ENCODE measurements around the gene TMED8. TPM values are rescaled to one million over a fixed set of nuclear protein-coding genes. Genes with fewer than 3 reads are reported as not detected.

TMED8 gene
- total and polyA plus RNA-seq, 7 donors: 1.5 to 9.2 (median 2.9) TPM

- Histone ChIP-seq H3K4me3 (no peak overlapping the region), H3K27ac (no peak overlapping the region), H3K4me1 (no peaks in the 10 kb centered on the region), H3K9me3 (no peaks in the 10 kb centered on the region), H3K27me3 (ENCODE audit: insufficient read depth in 3 of 3, low read length in 2 of 3) (no peaks in the 10 kb centered on the region), H3K36me3 (ENCODE audit: insufficient read depth in 1 of 2, low read depth in 1 of 2) (no peaks in the 10 kb centered on the region)
- intact Hi-C loops (cut with DNase I): no loop called here
- no peak for TF ChIP-seq CTCF (IDR thresholded peaks at IDR 0.05)
- no peak for DNase-seq
- 95 to 97% (median 97%) methylated on average over 4 of the region's 4 CpGs for WGBS, 3 donors
- ATAC-seq: no peak
Observed at GRCh38 chr14:77355811-77356210, 21.1 kb downstream of the TMED8 start.

GRCh38 chr14:77353469-77354141 lies 23.3 kb downstream of the TMED8 start:
- TF ChIP-seq CTCF (IDR thresholded peaks at IDR 0.05): no peak
- H3K4me3 ChIP-seq: no peak overlapping the region
- no peaks in the 10 kb centered on the region for H3K9me3 ChIP-seq
- H3K36me3 ChIP-seq (ENCODE audit: insufficient read depth in 1 of 2, low read depth in 1 of 2): peaks cover 0 to 6% of the 10 kb centered on the region in 2 donors
- no peak overlapping the region for H3K27ac ChIP-seq
- H3K4me1 ChIP-seq: no peaks in the 10 kb centered on the region
- WGBS, 3 donors: 87 to 91% (median 87%) methylated on average over 5 of the region's 5 CpGs
- DNase-seq (no peak), ATAC-seq (no peak)
- intact Hi-C loops (cut with DNase I): no loop called here
- H3K27me3 ChIP-seq (ENCODE audit: insufficient read depth in 3 of 3, low read length in 2 of 3): no peaks in the 10 kb centered on the region

GRCh38 chr14:77347751-77348150 lies 29.1 kb downstream of the TMED8 start:
- H3K27ac ChIP-seq: no peak overlapping the region
- H3K4me3 ChIP-seq: no peak overlapping the region
- TF ChIP-seq CTCF (IDR thresholded peaks at IDR 0.05): no peak
- H3K4me1 ChIP-seq: peaks cover 11% of the 10 kb centered on the region
- H3K36me3 ChIP-seq (ENCODE audit: insufficient read depth in 1 of 2, low read depth in 1 of 2): peaks cover 0 to 12% of the 10 kb centered on the region in 2 donors
- no peaks in the 10 kb centered on the region for H3K9me3 ChIP-seq
- H3K27me3 ChIP-seq (ENCODE audit: insufficient read depth in 3 of 3, low read length in 2 of 3): no peaks in the 10 kb centered on the region
- 64 to 72% (median 72%) methylated on average over 3 of the region's 3 CpGs for WGBS, 3 donors
- DNase-seq (no peak), ATAC-seq (no peak)
- intact Hi-C loops (cut with DNase I): no loop called here

- TF ChIP-seq CTCF (IDR thresholded peaks at IDR 0.05): no peak
- WGBS, 3 donors: 93 to 95% (median 94%) methylated on average over 2 of the region's 2 CpGs
- H3K27me3 ChIP-seq (ENCODE audit: insufficient read depth in 3 of 3, low read length in 2 of 3): no peaks in the 10 kb centered on the region
- H3K36me3 ChIP-seq (ENCODE audit: insufficient read depth in 1 of 2, low read depth in 1 of 2): peaks cover 0 to 23% of the 10 kb centered on the region in 2 donors
- ATAC-seq (no peak), DNase-seq (no peak)
- no peak overlapping the region for H3K4me3 ChIP-seq
- H3K27ac ChIP-seq: no peak overlapping the region
- peaks cover 11% of the 10 kb centered on the region for H3K4me1 ChIP-seq
- intact Hi-C loops (cut with DNase I): no loop called here
- H3K9me3 ChIP-seq: no peaks in the 10 kb centered on the region
Observed at GRCh38 chr14:77346495-77346894, 30.4 kb downstream of the TMED8 start.
